Measurements from ENCODE around the gene SRRM4. TPM values are rescaled to one million over a fixed set of nuclear protein-coding genes. Genes with fewer than 3 reads are reported as not detected.
"Not testable (repeated sequence)": the region's sequence is repeated elsewhere in the genome, so short reads cannot be mapped to it uniquely, and the experiment has no call there.

SRRM4 gene
- total RNA-seq, 2 experiments from 2014 or later = not detected

- no peaks in the 10 kb centered on the region for H3K4me1 Mint-ChIP-seq (ENCODE audit: low read depth)
- intact Hi-C loops (cut with DNase I, micrococcal nuclease) = no loop called here
- H3K9me3 Mint-ChIP-seq = peaks cover 7% of the 10 kb centered on the region
- no peak overlapping the region for H3K27ac Mint-ChIP-seq
- TF ChIP-seq CTCF (IDR thresholded peaks at IDR 0.05) = no peak
- Histone ChIP-seq H3K4me3 (ENCODE audit: low read length) (no peak overlapping the region), H3K4me1 (ENCODE audit: insufficient read depth, low read length) (no peaks in the 10 kb centered on the region), H3K27ac (ENCODE audit: low read depth in 1 of 2, low read length in 2 of 2) (no peak overlapping the region), H3K27me3 (ENCODE audit: control insufficient read depth in 1 of 2, insufficient read depth in 2 of 2, low read length in 2 of 2) (peaks cover 16% of the 10 kb centered on the region in 2 experiments), H3K9me3 (ENCODE audit: control insufficient read depth in 1 of 2, insufficient read depth in 1 of 2, low read length in 2 of 2) (peaks cover 8 to 21% of the 10 kb centered on the region in 2 experiments), H3K36me3 (ENCODE audit: insufficient read depth, low read length) (no peaks in the 10 kb centered on the region)
- peaks cover 31% of the 10 kb centered on the region for H3K27me3 Mint-ChIP-seq
- CTCF ChIA-PET = no interaction called here
- ATAC-seq (ENCODE audit: poor library complexity) = no peak
- no peak overlapping the region for H3K4me3 Mint-ChIP-seq
- H3K36me3 Mint-ChIP-seq (ENCODE audit: low read depth) = no peaks in the 10 kb centered on the region
- no peak for DNase-seq
- POLR2A ChIA-PET = no interaction called here
Observed at GRCh38 chr12:119006746-119007145, 25.4 kb downstream of the SRRM4 start.

DNA sequence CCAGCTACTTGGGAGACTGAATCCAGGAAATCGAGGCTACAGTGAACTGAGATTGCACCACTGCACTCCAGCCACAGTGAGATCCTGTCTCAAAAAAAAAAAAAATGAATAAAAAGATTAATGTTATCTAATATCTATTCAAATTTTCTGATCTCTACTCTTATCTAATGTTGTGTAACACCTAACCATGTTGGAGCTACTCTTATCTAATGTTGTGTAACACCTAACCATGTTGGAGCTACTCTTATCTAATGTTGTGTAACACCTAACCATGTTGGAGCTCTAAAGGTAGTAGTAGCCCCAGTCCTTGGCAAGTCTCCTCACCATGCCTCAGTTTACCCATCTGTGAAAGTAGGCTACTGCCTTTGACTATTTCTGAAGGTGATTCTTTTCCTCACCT lies 26.9 kb downstream of the SRRM4 start:
- CTCF ChIA-PET; POLR2A ChIA-PET; H3K4me1 Mint-ChIP-seq (ENCODE audit: low read depth); intact Hi-C loops (cut with DNase I, micrococcal nuclease); H3K27ac ChIP-seq (ENCODE audit: low read depth in 1 of 2, low read length in 2 of 2); DNase-seq; H3K4me1 ChIP-seq (ENCODE audit: insufficient read depth, low read length); H3K27ac Mint-ChIP-seq; H3K4me3 ChIP-seq (ENCODE audit: low read length); H3K36me3 Mint-ChIP-seq (ENCODE audit: low read depth); H3K36me3 ChIP-seq (ENCODE audit: insufficient read depth, low read length); H3K4me3 Mint-ChIP-seq; ATAC-seq (ENCODE audit: poor library complexity): not testable (repeated sequence)
- Mint-ChIP-seq H3K9me3 (peaks cover 11% of the 10 kb centered on the region), H3K27me3 (peaks cover 36% of the 10 kb centered on the region)
- Histone ChIP-seq H3K9me3 (ENCODE audit: control insufficient read depth in 1 of 2, insufficient read depth in 1 of 2, low read length in 2 of 2) (peaks cover 12 to 21% of the 10 kb centered on the region in 2 experiments), H3K27me3 (ENCODE audit: control insufficient read depth in 1 of 2, insufficient read depth in 2 of 2, low read length in 2 of 2) (peaks cover 16% of the 10 kb centered on the region in 2 experiments)

GRCh38 chr12:119008691-119009221 lies 27.4 kb downstream of the SRRM4 start:
- no peak for ATAC-seq (ENCODE audit: poor library complexity)
- Histone ChIP-seq H3K36me3 (ENCODE audit: insufficient read depth, low read length) (no peaks in the 10 kb centered on the region), H3K4me3 (ENCODE audit: low read length) (no peak overlapping the region), H3K9me3 (ENCODE audit: control insufficient read depth in 1 of 2, insufficient read depth in 1 of 2, low read length in 2 of 2) (peaks cover 12 to 21% of the 10 kb centered on the region in 2 experiments), H3K4me1 (ENCODE audit: insufficient read depth, low read length) (no peaks in the 10 kb centered on the region), H3K27ac (ENCODE audit: low read depth in 1 of 2, low read length in 2 of 2) (no peak overlapping the region), H3K27me3 (ENCODE audit: control insufficient read depth in 1 of 2, insufficient read depth in 2 of 2, low read length in 2 of 2) (peaks cover 16% of the 10 kb centered on the region in 2 experiments)
- H3K27ac Mint-ChIP-seq = no peak overlapping the region
- H3K36me3 Mint-ChIP-seq (ENCODE audit: low read depth) = no peaks in the 10 kb centered on the region
- TF ChIP-seq CTCF (IDR thresholded peaks at IDR 0.05) = no peak
- DNase-seq = no peak
- H3K9me3 Mint-ChIP-seq = peaks cover 11% of the 10 kb centered on the region
- intact Hi-C loops (cut with DNase I, micrococcal nuclease) = no loop called here
- H3K27me3 Mint-ChIP-seq = peaks cover 36% of the 10 kb centered on the region
- ChIA-PET POLR2A (no interaction called here), CTCF (no interaction called here)
- no peak overlapping the region for H3K4me3 Mint-ChIP-seq
- H3K4me1 Mint-ChIP-seq (ENCODE audit: low read depth) = no peaks in the 10 kb centered on the region

- intact Hi-C loops (cut with DNase I, micrococcal nuclease) = no loop called here
- Mint-ChIP-seq H3K4me3 (no peak overlapping the region), H3K36me3 (ENCODE audit: low read depth) (no peaks in the 10 kb centered on the region), H3K27ac (no peak overlapping the region), H3K9me3 (peaks cover 11% of the 10 kb centered on the region), H3K4me1 (ENCODE audit: low read depth) (no peaks in the 10 kb centered on the region), H3K27me3 (peaks cover 27% of the 10 kb centered on the region)
- ChIA-PET CTCF (no interaction called here), POLR2A (no interaction called here)
- Histone ChIP-seq H3K27me3 (ENCODE audit: control insufficient read depth in 1 of 2, insufficient read depth in 2 of 2, low read length in 2 of 2) (peaks cover 12 to 16% of the 10 kb centered on the region in 2 experiments), H3K36me3 (ENCODE audit: insufficient read depth, low read length) (no peaks in the 10 kb centered on the region), H3K27ac (ENCODE audit: low read depth in 1 of 2, low read length in 2 of 2) (no peak overlapping the region), H3K9me3 (ENCODE audit: control insufficient read depth in 1 of 2, insufficient read depth in 1 of 2, low read length in 2 of 2) (peaks cover 12 to 18% of the 10 kb centered on the region in 2 experiments), H3K4me3 (ENCODE audit: low read length) (no peak overlapping the region), H3K4me1 (ENCODE audit: insufficient read depth, low read length) (no peaks in the 10 kb centered on the region)
- ATAC-seq (ENCODE audit: poor library complexity) = no peak
- TF ChIP-seq CTCF (IDR thresholded peaks at IDR 0.05) = no peak
- no peak for DNase-seq
Observed at GRCh38 chr12:119011231-119011630, 29.9 kb downstream of the SRRM4 start.

All from CD4-positive, alpha-beta T cell (primary cell).